OCI-LY1 (cell line): ENCODE results near the gene CCR7.

Experiments
- EZH2 ChIP-seq: fragments of 200-600 bp; sonication (generic), shearing (Covaris generic); IDR thresholded peaks from 2 replicates; pipeline ENCODE4 v1.8.0; 2017; ENCODE audit warnings: borderline replicate concordance, mixed run types, mild to moderate bottlenecking, antibody characterized with exemption, low read length, moderate library complexity, mixed read lengths
- TF ChIP-seq, protein P1 (sequence below): fragments of 200-600 bp; sonication (generic), shearing (Covaris generic); IDR thresholded peaks from 2 replicates; pipeline ENCODE4 v1.5.1; 2017; ENCODE audit warnings: mild to moderate bottlenecking, antibody characterized with exemption, low read length, moderate library complexity, mixed read lengths

DNA sequence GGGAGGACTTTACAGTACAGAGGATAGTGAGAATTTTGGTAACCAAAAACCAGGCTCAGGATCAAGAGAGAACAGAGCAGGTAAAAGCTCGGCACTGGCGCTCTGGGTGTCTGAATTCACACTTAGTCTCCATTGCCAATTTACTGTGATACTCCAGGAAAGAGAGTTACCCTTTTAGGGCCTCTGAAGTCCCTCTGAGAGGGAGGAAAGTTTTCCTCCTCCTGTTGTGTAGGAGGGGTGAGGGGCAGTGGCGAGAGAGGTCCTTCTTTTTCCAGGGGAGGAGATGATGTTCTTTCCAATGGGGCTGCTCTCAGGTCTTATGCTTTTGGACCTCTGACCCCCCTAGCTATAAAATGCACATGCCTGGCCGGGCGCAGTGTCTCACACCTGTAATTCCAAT, 58.5 kb downstream of the CCR7 start:
- TF ChIP-seq, protein P1, sequence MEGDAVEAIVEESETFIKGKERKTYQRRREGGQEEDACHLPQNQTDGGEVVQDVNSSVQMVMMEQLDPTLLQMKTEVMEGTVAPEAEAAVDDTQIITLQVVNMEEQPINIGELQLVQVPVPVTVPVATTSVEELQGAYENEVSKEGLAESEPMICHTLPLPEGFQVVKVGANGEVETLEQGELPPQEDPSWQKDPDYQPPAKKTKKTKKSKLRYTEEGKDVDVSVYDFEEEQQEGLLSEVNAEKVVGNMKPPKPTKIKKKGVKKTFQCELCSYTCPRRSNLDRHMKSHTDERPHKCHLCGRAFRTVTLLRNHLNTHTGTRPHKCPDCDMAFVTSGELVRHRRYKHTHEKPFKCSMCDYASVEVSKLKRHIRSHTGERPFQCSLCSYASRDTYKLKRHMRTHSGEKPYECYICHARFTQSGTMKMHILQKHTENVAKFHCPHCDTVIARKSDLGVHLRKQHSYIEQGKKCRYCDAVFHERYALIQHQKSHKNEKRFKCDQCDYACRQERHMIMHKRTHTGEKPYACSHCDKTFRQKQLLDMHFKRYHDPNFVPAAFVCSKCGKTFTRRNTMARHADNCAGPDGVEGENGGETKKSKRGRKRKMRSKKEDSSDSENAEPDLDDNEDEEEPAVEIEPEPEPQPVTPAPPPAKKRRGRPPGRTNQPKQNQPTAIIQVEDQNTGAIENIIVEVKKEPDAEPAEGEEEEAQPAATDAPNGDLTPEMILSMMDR: no peak
- TF ChIP-seq EZH2: no peak
